Measurements from ENCODE around the gene PRR5.

DNA sequence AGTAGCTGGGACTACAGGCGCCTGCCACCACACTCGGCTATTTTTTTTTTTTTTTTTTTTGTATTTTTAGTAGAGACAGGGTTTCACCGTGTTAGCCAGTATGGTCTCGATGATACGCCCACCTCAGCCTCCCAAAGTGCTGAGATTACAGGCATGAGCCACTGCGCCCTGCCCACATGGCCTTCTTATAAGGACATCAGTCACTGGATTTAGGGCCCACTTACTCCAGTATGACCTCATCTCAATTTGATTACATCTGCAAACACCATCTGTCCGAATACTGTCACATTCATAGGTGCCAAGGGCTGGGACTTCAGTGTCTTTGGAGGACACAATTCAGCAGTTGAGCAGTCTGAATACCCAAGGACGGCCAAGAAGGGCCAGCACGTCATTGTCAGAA is 8.2 kb upstream of the PRR5 start:
- TF ChIP-seq, protein P1, sequence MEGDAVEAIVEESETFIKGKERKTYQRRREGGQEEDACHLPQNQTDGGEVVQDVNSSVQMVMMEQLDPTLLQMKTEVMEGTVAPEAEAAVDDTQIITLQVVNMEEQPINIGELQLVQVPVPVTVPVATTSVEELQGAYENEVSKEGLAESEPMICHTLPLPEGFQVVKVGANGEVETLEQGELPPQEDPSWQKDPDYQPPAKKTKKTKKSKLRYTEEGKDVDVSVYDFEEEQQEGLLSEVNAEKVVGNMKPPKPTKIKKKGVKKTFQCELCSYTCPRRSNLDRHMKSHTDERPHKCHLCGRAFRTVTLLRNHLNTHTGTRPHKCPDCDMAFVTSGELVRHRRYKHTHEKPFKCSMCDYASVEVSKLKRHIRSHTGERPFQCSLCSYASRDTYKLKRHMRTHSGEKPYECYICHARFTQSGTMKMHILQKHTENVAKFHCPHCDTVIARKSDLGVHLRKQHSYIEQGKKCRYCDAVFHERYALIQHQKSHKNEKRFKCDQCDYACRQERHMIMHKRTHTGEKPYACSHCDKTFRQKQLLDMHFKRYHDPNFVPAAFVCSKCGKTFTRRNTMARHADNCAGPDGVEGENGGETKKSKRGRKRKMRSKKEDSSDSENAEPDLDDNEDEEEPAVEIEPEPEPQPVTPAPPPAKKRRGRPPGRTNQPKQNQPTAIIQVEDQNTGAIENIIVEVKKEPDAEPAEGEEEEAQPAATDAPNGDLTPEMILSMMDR (IDR thresholded peaks at IDR 0.05), result no peak
- TF ChIP-seq EZH2phosphoT487 (IDR thresholded peaks at IDR 0.05) (no peak), EZH2 (IDR thresholded peaks at IDR 0.05) (no peak)
